Liver (tissue), 3 donors: ENCODE data around the gene OSTF1.

ENCODE experiments used
- ATF3 ChIP-seq: IDR thresholded peaks from 2 replicates; pipeline ENCODE4 v1.6.1; 2016; ENCODE audit warnings: antibody characterized with exemption
- CTCF ChIP-seq: fragments of 150-350 bp; IDR thresholded peaks from 2 replicates; pipeline ENCODE4 v1.5.1; 2017; ENCODE audit warnings: improper control_type of control experiment, low read depth, low read length; ENCODE audit not compliant: missing input control
- FOXA1 ChIP-seq: IDR thresholded peaks from 2 replicates; pipeline ENCODE4 v1.6.1; 2016; ENCODE audit warnings: antibody characterized with exemption
- RAD21 ChIP-seq, 2 donors: IDR thresholded peaks; 2 replicates each; pipeline ENCODE4 v1.6.1; 2016; ENCODE audit warnings: antibody characterized with exemption in 2 of 2, mild to moderate bottlenecking in 2 of 2
- REST ChIP-seq: IDR thresholded peaks from 2 replicates; pipeline ENCODE4 v1.6.1; 2016; ENCODE audit warnings: antibody characterized with exemption, mild to moderate bottlenecking
- RXRA ChIP-seq, 2 donors: IDR thresholded peaks; 2 replicates each; pipeline ENCODE4 v1.6.1; 2017 to 2018; ENCODE audit warnings: antibody characterized with exemption in 2 of 2, mild to moderate bottlenecking in 1 of 2
- TAF1 ChIP-seq: conservative IDR thresholded peaks from 2 replicates; pipeline ENCODE4 v1.6.1; 2016; ENCODE audit warnings: antibody characterized with exemption, mild to moderate bottlenecking
- YY1 ChIP-seq: IDR thresholded peaks from 2 replicates; pipeline ENCODE4 v1.6.1; 2016; ENCODE audit warnings: antibody characterized with exemption, mild to moderate bottlenecking
- ZBTB33 ChIP-seq: IDR thresholded peaks from 2 replicates; pipeline ENCODE4 v1.6.1; 2016; ENCODE audit warnings: antibody characterized with exemption
- donor health status: healthy.
- donor health status: healthy.

- TF ChIP-seq RAD21 (IDR thresholded peaks at IDR 0.05) (peak; percentile 51 to 64), CTCF (no peak), FOXA1 (no peak), ZBTB33 (no peak), YY1 (peak; percentile 21), TAF1 (no peak), RXRA (IDR thresholded peaks at IDR 0.05) (peak; percentile 16), REST (no peak), ATF3 (no peak)
These were observed 4.9 kb upstream of the OSTF1 start for GRCh38 chr9:75083188-75083970.
